Mesenchymal stem cell (in vitro differentiated cells and primary cell): ENCODE data around the gene ZDHHC14.

Experiments
- DNase-seq: peaks from one replicate; pipeline ENCODE4 v3.0.0-alpha.2; 2013
- H2AFZ ChIP-seq: one replicate; pipeline ENCODE4 v1.6.1; 2013; ENCODE audit warnings: low read depth, mild to moderate bottlenecking, control low read depth, inconsistent platforms, low read length, moderate library complexity
- H2AK5ac ChIP-seq: 2 replicates; pipeline ENCODE4 v1.6.1; 2013; ENCODE audit warnings: low read length, moderate library complexity, mild to moderate bottlenecking, inconsistent platforms; ENCODE audit not compliant: severe bottlenecking
- H2BK120ac ChIP-seq: one replicate; pipeline ENCODE4 v1.6.1; 2013; ENCODE audit warnings: low read depth, mild to moderate bottlenecking, inconsistent platforms, low read length, moderate library complexity
- H2BK12ac ChIP-seq, 2 experiments: one replicate each; pipeline ENCODE4 v1.6.1; 2013; ENCODE audit warnings: inconsistent platforms in 2 of 2, low read length in 2 of 2, mild to moderate bottlenecking in 2 of 2, moderate library complexity in 2 of 2, control low read depth in 1 of 2
- H2BK15ac ChIP-seq: one replicate; pipeline ENCODE4 v1.6.1; 2013; ENCODE audit warnings: mild to moderate bottlenecking, low read depth, inconsistent platforms; ENCODE audit not compliant: poor library complexity, severe bottlenecking
- H2BK5ac ChIP-seq: 2 replicates; pipeline ENCODE4 v1.6.1; 2013; ENCODE audit warnings: low read depth, mild to moderate bottlenecking, low read length, control low read depth, inconsistent platforms; ENCODE audit not compliant: poor library complexity, severe bottlenecking
- H3K14ac ChIP-seq, 2 experiments: one replicate each; pipeline ENCODE4 v1.6.1; 2013; ENCODE audit warnings: inconsistent platforms in 2 of 2, low read length in 2 of 2, control low read depth in 1 of 2, mild to moderate bottlenecking in 1 of 2, moderate library complexity in 1 of 2
- H3K18ac ChIP-seq, 2 experiments: one replicate each; pipeline ENCODE4 v1.6.1; 2013; ENCODE audit warnings: inconsistent platforms in 2 of 2, low read length in 2 of 2, control low read depth in 1 of 2, low read depth in 1 of 2, mild to moderate bottlenecking in 1 of 2
- H3K23ac ChIP-seq, 2 experiments: one replicate each; pipeline ENCODE4 v1.6.1; 2013; ENCODE audit warnings: inconsistent platforms in 2 of 2, low read length in 2 of 2, mild to moderate bottlenecking in 2 of 2, moderate library complexity in 2 of 2, control low read depth in 1 of 2
- H3K27ac ChIP-seq: 2 replicates; pipeline ENCODE4 v1.5.1; 2013; ENCODE audit warnings: mild to moderate bottlenecking, moderate library complexity, low read length, control low read depth, inconsistent platforms; ENCODE audit not compliant: poor library complexity, severe bottlenecking
- H3K27me3 ChIP-seq, 2 experiments: 2 replicates each; pipeline versions ENCODE4 v1.6.1 to v1.7.0; 2013; ENCODE audit warnings: low read length in 2 of 2, mild to moderate bottlenecking in 2 of 2, moderate library complexity in 2 of 2, control low read depth in 1 of 2, inconsistent platforms in 1 of 2; ENCODE audit not compliant: control insufficient read depth in 1 of 2, insufficient read depth in 1 of 2
- H3K36me3 ChIP-seq, 2 experiments: 2 replicates each; pipeline versions ENCODE4 v1.6.1 to v1.7.0; 2013; ENCODE audit warnings: low read length in 2 of 2, control low read depth in 1 of 2, inconsistent platforms in 1 of 2, low read depth in 1 of 2, mild to moderate bottlenecking in 1 of 2; ENCODE audit not compliant: insufficient read depth in 2 of 2, control insufficient read depth in 1 of 2
- H3K4ac ChIP-seq, 2 experiments: one replicate each; pipeline ENCODE4 v1.6.1; 2013; ENCODE audit warnings: inconsistent platforms in 2 of 2, low read length in 2 of 2, mild to moderate bottlenecking in 2 of 2, moderate library complexity in 2 of 2, control low read depth in 1 of 2, low read depth in 1 of 2
- H3K4me1 ChIP-seq: 2 replicates; pipeline ENCODE4 v1.6.1; 2013; ENCODE audit warnings: low read depth, low read length, control low read depth; ENCODE audit not compliant: control insufficient read depth, insufficient read depth
- H3K4me2 ChIP-seq: 2 replicates; pipeline ENCODE4 v1.6.1; 2013; ENCODE audit warnings: low read length, mild to moderate bottlenecking, inconsistent platforms; ENCODE audit not compliant: poor library complexity, severe bottlenecking
- H3K4me3 ChIP-seq, 2 experiments: 2 replicates each; pipeline versions ENCODE4 v1.5.1 to v1.7.0; 2013; ENCODE audit warnings: low read length in 2 of 2, mild to moderate bottlenecking in 2 of 2, control low read depth in 1 of 2, low read depth in 1 of 2; ENCODE audit not compliant: insufficient read depth in 1 of 2
- H3K79me1 ChIP-seq: replicated peaks from 2 replicates; pipeline ENCODE4 v1.6.1; 2013; ENCODE audit warnings: mild to moderate bottlenecking, control low read depth, low read length, inconsistent platforms; ENCODE audit not compliant: poor library complexity, severe bottlenecking
- H3K9ac ChIP-seq: 2 replicates; pipeline ENCODE4 v1.7.0; 2013; ENCODE audit warnings: mild to moderate bottlenecking, low read length, moderate library complexity
- H3K9me3 ChIP-seq: 2 replicates; pipeline ENCODE4 v1.7.0; 2013; ENCODE audit warnings: mild to moderate bottlenecking, low read length; ENCODE audit not compliant: control insufficient read depth
- H4K8ac ChIP-seq: one replicate; pipeline ENCODE4 v1.6.1; 2013; ENCODE audit warnings: inconsistent platforms, mild to moderate bottlenecking, low read length, moderate library complexity
- H4K91ac ChIP-seq: one replicate; pipeline ENCODE4 v1.6.1; 2013; ENCODE audit warnings: mild to moderate bottlenecking, low read length, inconsistent platforms
- WGBS: methylation state at CpG from one replicate; pipeline ENCODE4 v1.1.7; 2013; ENCODE audit warnings: mixed read lengths; 5-methylcytosine and 5-hydroxymethylcytosine counted together

Gene ZDHHC14

DNA sequence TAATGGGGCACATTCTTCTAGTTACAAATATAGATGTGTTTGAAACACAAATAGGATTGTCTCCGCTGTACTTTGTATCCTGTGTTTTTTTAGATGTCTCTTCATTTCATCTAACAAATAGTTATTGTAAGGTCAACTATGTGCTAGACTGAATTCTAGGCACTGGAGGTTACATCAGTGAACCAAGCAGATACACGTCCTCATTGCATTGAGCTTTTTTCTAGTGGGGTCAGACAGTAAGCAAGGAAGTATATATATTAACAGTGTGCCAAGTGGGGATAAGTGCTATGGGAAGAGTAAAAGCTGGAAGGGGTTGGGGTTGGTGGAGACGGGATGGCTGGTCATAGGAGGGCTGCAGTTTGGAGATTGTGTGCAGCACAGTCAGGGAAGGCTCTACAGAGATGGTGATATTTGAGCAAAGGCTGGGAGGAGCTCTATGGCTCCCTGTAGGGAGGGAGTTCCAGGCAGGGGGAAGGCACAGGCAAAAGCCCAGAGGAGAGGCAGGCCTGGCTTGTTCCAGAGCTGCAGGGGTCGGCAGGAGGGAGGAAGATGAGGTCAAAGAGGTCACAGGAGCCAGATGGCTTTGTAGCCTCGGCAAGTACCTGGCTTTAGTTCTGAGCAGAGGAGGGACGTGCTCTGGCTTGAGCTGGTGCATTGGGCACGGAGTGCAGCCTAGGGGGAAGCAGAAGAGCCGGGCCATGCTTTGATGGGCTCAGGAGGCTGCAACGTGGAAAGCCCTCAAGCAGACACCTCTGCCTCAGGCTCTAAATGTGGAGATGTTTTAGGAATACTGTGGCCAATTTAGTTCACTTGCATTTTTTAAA is 152.3 kb downstream of the ZDHHC14 start:
- no peak overlapping the region for H3K23ac ChIP-seq
- H3K79me1 ChIP-seq = peaks cover 15% of the 10 kb centered on the region
- no peak overlapping the region for H3K18ac ChIP-seq
- no peak overlapping the region for H3K4ac ChIP-seq
- no peaks in the 10 kb centered on the region for H3K9me3 ChIP-seq
- H3K27me3 ChIP-seq = peaks cover 0 to 40% of the 10 kb centered on the region in 2 experiments
- no peak overlapping the region for H3K4me2 ChIP-seq
- H2BK12ac ChIP-seq = no peak overlapping the region
- no peak overlapping the region for H3K9ac ChIP-seq
- peaks cover 18% of the 10 kb centered on the region for H3K4me1 ChIP-seq
- no peak overlapping the region for H3K14ac ChIP-seq
- no peak overlapping the region for H2AFZ ChIP-seq
- H3K4me3 ChIP-seq = no peak overlapping the region
- H4K8ac ChIP-seq = no peak overlapping the region
- H2AK5ac ChIP-seq = no peak overlapping the region
- 49% methylated on average over 8 of the region's 9 CpGs for WGBS
- H4K91ac ChIP-seq = no peak overlapping the region
- peaks cover 0 to 3% of the 10 kb centered on the region in 2 experiments for H3K36me3 ChIP-seq
- no peak overlapping the region for H2BK5ac ChIP-seq
- no peak overlapping the region for H3K27ac ChIP-seq
- DNase-seq = no peak
- H2BK120ac ChIP-seq = no peak overlapping the region
- H2BK15ac ChIP-seq = no peak overlapping the region

DNA sequence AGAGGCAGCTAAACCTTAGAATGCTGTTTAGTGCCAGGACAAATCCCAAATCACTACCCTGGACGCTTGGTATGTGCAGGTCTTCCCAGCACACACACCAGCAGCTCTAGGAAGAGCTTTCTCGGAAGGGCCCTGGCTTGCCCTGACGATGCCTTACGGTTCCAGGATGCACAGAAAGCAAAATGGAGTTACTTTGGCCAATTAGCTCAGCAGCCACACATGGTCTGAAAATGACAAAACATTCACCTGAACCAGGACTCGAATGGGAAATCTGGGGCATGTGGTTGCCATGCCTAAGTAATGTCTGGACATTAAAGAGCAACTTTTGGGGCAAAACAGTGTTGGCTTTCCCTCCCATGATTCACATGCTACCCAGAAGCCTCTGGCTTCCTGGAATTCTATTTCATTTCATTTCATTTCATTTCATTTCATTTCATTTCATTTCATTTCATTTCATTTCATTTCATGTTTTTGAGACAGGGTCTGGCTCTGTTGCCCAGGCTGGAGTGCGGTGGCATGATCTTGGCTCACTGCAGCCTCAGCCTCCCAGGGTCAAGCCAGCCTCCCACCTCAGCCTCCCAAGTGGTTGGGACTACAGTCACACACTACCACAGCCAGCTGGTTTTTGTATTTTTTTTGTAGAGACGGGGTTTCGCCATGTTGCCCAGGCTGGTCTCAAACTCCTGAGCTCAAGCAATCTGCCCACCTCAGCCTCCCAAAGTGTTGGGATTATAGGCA is 153.3 kb downstream of the ZDHHC14 start:
- H3K9me3 ChIP-seq = no peaks in the 10 kb centered on the region
- no peak overlapping the region for H3K18ac ChIP-seq
- H3K4ac ChIP-seq = no peak overlapping the region
- no peak overlapping the region for H4K8ac ChIP-seq
- H3K4me1 ChIP-seq = peaks cover 18% of the 10 kb centered on the region
- H2AFZ ChIP-seq = no peak overlapping the region
- no peak overlapping the region for H3K4me2 ChIP-seq
- H3K14ac ChIP-seq = no peak overlapping the region
- no peak for DNase-seq
- H2BK15ac ChIP-seq = no peak overlapping the region
- no peak overlapping the region for H2AK5ac ChIP-seq
- no peak overlapping the region for H3K9ac ChIP-seq
- H2BK120ac ChIP-seq = no peak overlapping the region
- WGBS = 92% methylated on average over 8 of the region's 8 CpGs
- H2BK5ac ChIP-seq = no peak overlapping the region
- H2BK12ac ChIP-seq = no peak overlapping the region
- H4K91ac ChIP-seq = no peak overlapping the region
- no peak overlapping the region for H3K4me3 ChIP-seq
- no peak overlapping the region for H3K27ac ChIP-seq
- no peak overlapping the region for H3K23ac ChIP-seq
- H3K27me3 ChIP-seq = peaks cover 0 to 48% of the 10 kb centered on the region in 2 experiments
- peaks cover 18% of the 10 kb centered on the region for H3K79me1 ChIP-seq
- peaks cover 0 to 3% of the 10 kb centered on the region in 2 experiments for H3K36me3 ChIP-seq

DNA sequence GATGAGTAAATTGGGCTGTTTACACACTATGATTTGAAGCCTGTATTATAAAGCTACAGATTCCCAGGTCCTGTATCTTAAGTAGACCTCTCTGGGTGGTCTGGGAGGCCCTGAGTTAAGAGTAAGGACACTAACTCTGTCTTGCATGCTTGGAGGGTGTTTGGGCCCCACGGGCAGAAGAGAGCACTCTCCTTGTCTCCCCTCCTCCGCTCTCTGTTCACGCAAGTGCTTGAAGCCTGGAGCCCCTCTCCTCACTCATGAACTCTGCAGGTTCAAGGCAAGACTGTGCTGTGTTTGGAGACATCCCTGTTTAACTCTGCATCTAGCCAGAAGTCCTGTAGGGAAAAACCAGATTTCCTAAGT is 154.0 kb downstream of the ZDHHC14 start:
- Histone ChIP-seq H3K14ac (no peak overlapping the region), H3K36me3 (peaks cover 0 to 3% of the 10 kb centered on the region in 2 experiments)
- DNase-seq = no peak

More for the DNA sequence above, 154.0 kb downstream of the ZDHHC14 start:
- WGBS = 67% methylated on average over 3 of the region's 3 CpGs
- H2AFZ ChIP-seq = no peak overlapping the region
- peaks cover 21% of the 10 kb centered on the region for H3K79me1 ChIP-seq
- no peak overlapping the region for H2AK5ac ChIP-seq
- peak overlapping the region in 1 of 2 experiments; percentile 10 for H3K4me3 ChIP-seq
- H3K27me3 ChIP-seq = peaks cover 0 to 50% of the 10 kb centered on the region in 2 experiments
- no peak overlapping the region for H2BK12ac ChIP-seq
- no peak overlapping the region for H3K4me2 ChIP-seq
- H4K91ac ChIP-seq = no peak overlapping the region
- H2BK5ac ChIP-seq = no peak overlapping the region
- H2BK15ac ChIP-seq = no peak overlapping the region
- H3K9ac ChIP-seq = peak overlapping the region; percentile 73
- no peaks in the 10 kb centered on the region for H3K9me3 ChIP-seq
- H3K4ac ChIP-seq = no peak overlapping the region
- no peak overlapping the region for H3K23ac ChIP-seq
- no peak overlapping the region for H4K8ac ChIP-seq
- H3K4me1 ChIP-seq = peaks cover 18% of the 10 kb centered on the region
- no peak overlapping the region for H3K18ac ChIP-seq
- H2BK120ac ChIP-seq = no peak overlapping the region
- no peak overlapping the region for H3K27ac ChIP-seq
